Keratinocyte (primary cell): ENCODE data around the gene MGP. TPM values are rescaled to one million over a fixed set of nuclear protein-coding genes. Genes with fewer than 3 reads are reported as not detected.
A peak's percentile ranks its signal among the peaks of the same experiment; 100 is the strongest.

ENCODE experiments used
- DNase-seq: peaks from one replicate; pipeline ENCODE4 v3.0.0-alpha.2; 2011; ENCODE audit warnings: low read depth, missing footprints, low spot score
- FAIRE-seq: peaks from 2 replicates; lab custom pipeline; 2011; peaks lifted over from hg19 to GRCh38; lab: Jason Lieb, UNC
- H2AFZ ChIP-seq: 2 replicates; pipeline ENCODE4 v1.6.0; 2012; ENCODE audit warnings: low read length, control low read depth, inconsistent platforms; ENCODE audit not compliant: control insufficient read depth
- H3K27ac ChIP-seq: 2 replicates; pipeline ENCODE4 v1.5.1; 2011; ENCODE audit warnings: low read length; ENCODE audit not compliant: control insufficient read depth, insufficient read depth
- H3K27me3 ChIP-seq: 3 replicates; pipeline ENCODE4 v1.6.0; 2011; ENCODE audit warnings: low read length; ENCODE audit not compliant: control insufficient read depth, insufficient read depth; ENCODE audit errors: extremely low read depth
- H3K36me3 ChIP-seq, 2 experiments: 2 replicates in 1 of 2; 3 replicates in 1 of 2; pipeline ENCODE4 v1.5.1; 2011; ENCODE audit warnings: low read length in 2 of 2, mild to moderate bottlenecking in 1 of 2; ENCODE audit not compliant: control insufficient read depth in 2 of 2, insufficient read depth in 2 of 2; ENCODE audit errors: extremely low read depth in 1 of 2
- H3K4me1 ChIP-seq: 3 replicates; pipeline ENCODE4 v1.5.1; 2011; ENCODE audit warnings: low read length; ENCODE audit not compliant: control insufficient read depth, insufficient read depth; ENCODE audit errors: extremely low read depth
- H3K4me2 ChIP-seq: 3 replicates; pipeline ENCODE4 v1.6.0; 2011; ENCODE audit warnings: low read depth, low read length; ENCODE audit not compliant: control insufficient read depth, insufficient read depth; ENCODE audit errors: extremely low read depth
- H3K4me3 ChIP-seq, 3 experiments: fragments of 200-600 bp in 1 of 3; sonication (generic) in 1 of 3; 2 replicates in 2 of 3; 3 replicates in 1 of 3; pipeline ENCODE4 v1.5.1; 2011 to 2016; ENCODE audit warnings: low read length in 3 of 3, mild to moderate bottlenecking in 3 of 3, control low read depth in 2 of 3, inconsistent platforms in 1 of 3, low read depth in 1 of 3, mixed read lengths in 1 of 3, mixed run types in 1 of 3, moderate library complexity in 1 of 3; ENCODE audit not compliant: control insufficient read depth in 2 of 3, insufficient read depth in 2 of 3; ENCODE audit errors: extremely low read depth in 1 of 3
- H3K79me2 ChIP-seq: 2 replicates; pipeline ENCODE4 v1.6.0; 2012; ENCODE audit warnings: low read length; ENCODE audit not compliant: control insufficient read depth, insufficient read depth
- H3K9ac ChIP-seq: 3 replicates; pipeline ENCODE4 v1.6.0; 2011; ENCODE audit warnings: low read length; ENCODE audit not compliant: control insufficient read depth, insufficient read depth; ENCODE audit errors: extremely low read depth
- H3K9me1 ChIP-seq: 3 replicates; pipeline ENCODE4 v1.6.0; 2011; ENCODE audit warnings: low read length; ENCODE audit not compliant: control insufficient read depth, insufficient read depth; ENCODE audit errors: extremely low read depth
- H3K9me3 ChIP-seq: 2 replicates; pipeline ENCODE4 v1.5.1; 2012; ENCODE audit warnings: low read depth, low read length; ENCODE audit not compliant: control insufficient read depth
- H4K20me1 ChIP-seq: 3 replicates; pipeline ENCODE4 v1.6.0; 2011; ENCODE audit warnings: low read length; ENCODE audit not compliant: control insufficient read depth, insufficient read depth; ENCODE audit errors: extremely low read depth
- CTCF ChIP-seq, 3 experiments: IDR thresholded peaks in 1 of 3; conservative IDR thresholded peaks in 1 of 3; optimal IDR thresholded peaks in 1 of 3; 2 replicates in 2 of 3; 3 replicates in 1 of 3; pipeline versions ENCODE3 to v1.5.1; 2011; ENCODE audit warnings: low read length in 3 of 3, mild to moderate bottlenecking in 3 of 3, moderate library complexity in 2 of 3, control low read depth in 1 of 3, inconsistent platforms in 1 of 3; ENCODE audit not compliant: insufficient read depth in 2 of 3; ENCODE audit errors: extremely low read depth in 1 of 3
- EZH2 ChIP-seq: IDR thresholded peaks from one replicate; pipeline ENCODE4 v1.6.1; 2012; ENCODE audit warnings: inconsistent platforms, mild to moderate bottlenecking, low read length, moderate library complexity
- dilution Hi-C: fragments of 300-500 bp; cut with MboI; formaldehyde crosslinking; loops from one replicate; pipeline ENCODE4 v1.7.0; 2020; ENCODE audit warnings: low sequenced_read_pairs; ENCODE audit not compliant: extremely low pct_ligation_motif_present
- polyA plus RNA-seq, 5 experiments: library from polyadenylated mRNA; depleted of rRNA in 3 of 5; stranded (reverse) in 3 of 5; stranded (forward) in 1 of 5; unstranded in 1 of 5; fragments of >200 nt; gene quantifications; 1 replicate in 1 of 5; 2 replicates in 3 of 5; 3 replicates in 1 of 5; pipeline versions ENCODE4 v1.2.1 to v1.2.3, GENCODE V29; 2011 to 2012; ENCODE audit warnings: missing spikeins in 2 of 5, low read depth in 1 of 5, low replicate concordance in 1 of 5

MGP gene
- polyA plus RNA-seq, 1 donor (not counting 4 experiments of a cell fraction or from before 2014, with no cell fraction given): 0.24 TPM

- FAIRE-seq (no peak), DNase-seq (no peak)
- no peak overlapping the region for H2AFZ ChIP-seq
- dilution Hi-C loops: no loop called here
- no peaks in the 10 kb centered on the region for H3K27me3 ChIP-seq
- no peak overlapping the region for H3K27ac ChIP-seq
- H3K79me2 ChIP-seq: no peaks in the 10 kb centered on the region
- H3K4me3 ChIP-seq: no peak overlapping the region
- no peak for TF ChIP-seq CTCF (optimal IDR thresholded peaks at IDR 0.05 in 1 of 3, IDR thresholded peaks at IDR 0.05 in 1 of 3, conservative IDR thresholded peaks at IDR 0.05 in 1 of 3; ENCODE audit: extremely low read depth in 1 of 3, insufficient read depth in 2 of 3, low read length in 3 of 3)
- TF ChIP-seq EZH2: no peak
- no peaks in the 10 kb centered on the region for H3K9me3 ChIP-seq
- H4K20me1 ChIP-seq: no peaks in the 10 kb centered on the region
- H3K4me2 ChIP-seq: no peak overlapping the region
- H3K9ac ChIP-seq: no peak overlapping the region
- H3K4me1 ChIP-seq: peaks cover 26% of the 10 kb centered on the region
- H3K9me1 ChIP-seq: no peaks in the 10 kb centered on the region
- no peaks in the 10 kb centered on the region for H3K36me3 ChIP-seq
Observed at GRCh38 chr12:14850929-14851663, 34.6 kb downstream of the MGP start.

- DNase-seq: no peak
- FAIRE-seq: peak; percentile 55
- peaks cover 26% of the 10 kb centered on the region for H3K4me1 ChIP-seq
Observed at GRCh38 chr12:14849661-14850060, 36.0 kb downstream of the MGP start.

More at GRCh38 chr12:14849661-14850060, 36.0 kb downstream of the MGP start:
- Histone ChIP-seq H3K27me3 (no peaks in the 10 kb centered on the region), H3K36me3 (no peaks in the 10 kb centered on the region), H3K27ac (no peak overlapping the region), H3K9me3 (no peaks in the 10 kb centered on the region), H2AFZ (no peak overlapping the region), H3K4me2 (no peak overlapping the region), H3K79me2 (no peaks in the 10 kb centered on the region), H3K9ac (no peak overlapping the region), H3K4me3 (no peak overlapping the region), H4K20me1 (no peaks in the 10 kb centered on the region), H3K9me1 (no peaks in the 10 kb centered on the region)
- no peak for TF ChIP-seq EZH2
- no peak for TF ChIP-seq CTCF (optimal IDR thresholded peaks at IDR 0.05 in 1 of 3, IDR thresholded peaks at IDR 0.05 in 1 of 3, conservative IDR thresholded peaks at IDR 0.05 in 1 of 3; ENCODE audit: extremely low read depth in 1 of 3, insufficient read depth in 2 of 3, low read length in 3 of 3)
- dilution Hi-C loops: no loop called here
